Retinal pigment epithelial cell (primary cell): ENCODE data around the gene CD81.

Experiments used
- DNase-seq: peaks from one replicate; pipeline ENCODE4 v3.0.0-alpha.2; 2010; ENCODE audit warnings: low read depth
- H3K4me3 ChIP-seq: 2 replicates; pipeline ENCODE4 v1.5.1; 2011; ENCODE audit warnings: mild to moderate bottlenecking, low read length, control low read depth, moderate library complexity
- TF ChIP-seq, protein P1 (sequence below): conservative IDR thresholded peaks from 2 replicates; pipeline ENCODE4 v1.5.1; 2011; ENCODE audit warnings: low read depth, low read length, control low read depth, inconsistent platforms

CD81 gene

DNA sequence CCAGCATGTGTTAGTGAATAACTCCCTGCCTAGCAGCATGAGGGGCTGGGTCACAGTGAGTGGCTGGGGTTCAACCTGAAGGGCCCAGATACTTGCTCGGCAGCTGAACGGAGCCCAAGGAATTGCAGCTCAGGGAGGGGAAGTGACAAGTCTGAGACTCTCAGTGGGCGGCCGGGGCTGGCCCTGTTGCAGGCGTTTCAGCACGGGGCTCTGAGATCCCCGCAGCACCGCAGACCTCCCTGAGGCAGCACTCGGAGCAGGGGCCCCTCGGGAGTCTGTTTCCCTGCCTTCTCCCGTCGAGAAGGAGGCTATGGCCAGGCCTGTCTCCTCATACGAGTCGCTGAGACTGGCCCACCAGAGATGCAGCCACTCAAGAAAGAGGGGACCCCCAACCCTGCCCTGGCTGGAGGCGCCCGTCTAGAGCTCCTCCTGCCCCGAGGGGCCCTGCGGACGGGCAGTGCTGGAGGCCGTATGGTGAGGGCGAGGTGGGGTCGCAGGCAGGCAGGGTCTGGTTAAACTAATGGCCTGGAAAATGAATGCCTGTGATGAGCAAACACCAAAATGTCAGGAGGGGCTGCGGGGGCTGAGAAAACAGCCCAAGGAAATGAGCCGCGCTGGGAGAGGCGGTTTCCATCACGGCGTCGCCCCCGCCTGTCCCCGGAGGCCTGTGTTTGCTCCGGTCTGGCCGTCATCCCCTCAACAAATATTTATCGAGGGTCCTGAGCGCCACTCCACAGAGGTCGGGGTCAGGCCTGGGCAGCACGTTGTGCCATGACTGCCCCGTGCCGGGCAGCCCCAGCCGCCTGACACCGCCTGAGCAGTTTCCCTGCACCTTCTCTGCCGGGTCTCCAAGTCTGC, 32.7 kb downstream of the CD81 start:
- TF ChIP-seq, protein P1, sequence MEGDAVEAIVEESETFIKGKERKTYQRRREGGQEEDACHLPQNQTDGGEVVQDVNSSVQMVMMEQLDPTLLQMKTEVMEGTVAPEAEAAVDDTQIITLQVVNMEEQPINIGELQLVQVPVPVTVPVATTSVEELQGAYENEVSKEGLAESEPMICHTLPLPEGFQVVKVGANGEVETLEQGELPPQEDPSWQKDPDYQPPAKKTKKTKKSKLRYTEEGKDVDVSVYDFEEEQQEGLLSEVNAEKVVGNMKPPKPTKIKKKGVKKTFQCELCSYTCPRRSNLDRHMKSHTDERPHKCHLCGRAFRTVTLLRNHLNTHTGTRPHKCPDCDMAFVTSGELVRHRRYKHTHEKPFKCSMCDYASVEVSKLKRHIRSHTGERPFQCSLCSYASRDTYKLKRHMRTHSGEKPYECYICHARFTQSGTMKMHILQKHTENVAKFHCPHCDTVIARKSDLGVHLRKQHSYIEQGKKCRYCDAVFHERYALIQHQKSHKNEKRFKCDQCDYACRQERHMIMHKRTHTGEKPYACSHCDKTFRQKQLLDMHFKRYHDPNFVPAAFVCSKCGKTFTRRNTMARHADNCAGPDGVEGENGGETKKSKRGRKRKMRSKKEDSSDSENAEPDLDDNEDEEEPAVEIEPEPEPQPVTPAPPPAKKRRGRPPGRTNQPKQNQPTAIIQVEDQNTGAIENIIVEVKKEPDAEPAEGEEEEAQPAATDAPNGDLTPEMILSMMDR: no peak
- no peak overlapping the region for H3K4me3 ChIP-seq
- no peak for DNase-seq

DNA sequence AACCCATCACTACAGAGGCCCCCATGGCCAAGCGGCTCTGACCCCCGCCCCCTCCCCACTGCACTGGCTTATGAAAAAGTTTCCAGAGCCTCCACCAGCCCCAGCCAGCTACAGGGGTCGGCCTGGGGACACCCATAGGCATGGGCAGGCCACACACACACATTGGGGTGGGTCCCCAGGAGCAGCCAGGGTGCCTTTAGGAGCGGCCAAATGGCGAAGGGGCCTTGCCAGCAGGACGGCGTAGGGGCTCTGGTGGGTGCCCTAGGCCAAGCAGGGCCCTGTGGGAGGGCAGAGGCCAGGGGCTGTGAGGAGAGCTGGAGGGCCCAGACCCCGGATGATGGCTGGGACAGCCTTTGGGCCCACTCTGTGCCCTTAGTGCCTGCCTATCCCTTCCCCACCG, 33.5 kb downstream of the CD81 start:
- TF ChIP-seq, protein P1: no peak
- H3K4me3 ChIP-seq: no peak overlapping the region
- DNase-seq: no peak

GRCh38 chr11:2411446-2412305, 34.6 kb downstream of the CD81 start:
- no peak for DNase-seq
- TF ChIP-seq, protein P1: no peak
- H3K4me3 ChIP-seq: no peak overlapping the region

GRCh38 chr11:2412323-2412722, 35.2 kb downstream of the CD81 start:
- H3K4me3 ChIP-seq: no peak overlapping the region
- TF ChIP-seq, protein P1: no peak
- DNase-seq: no peak

- DNase-seq: no peak
- no peak overlapping the region for H3K4me3 ChIP-seq
- TF ChIP-seq, protein P1: no peak
These were observed 36.9 kb downstream of the CD81 start for GRCh38 chr11:2413742-2414579.

DNA sequence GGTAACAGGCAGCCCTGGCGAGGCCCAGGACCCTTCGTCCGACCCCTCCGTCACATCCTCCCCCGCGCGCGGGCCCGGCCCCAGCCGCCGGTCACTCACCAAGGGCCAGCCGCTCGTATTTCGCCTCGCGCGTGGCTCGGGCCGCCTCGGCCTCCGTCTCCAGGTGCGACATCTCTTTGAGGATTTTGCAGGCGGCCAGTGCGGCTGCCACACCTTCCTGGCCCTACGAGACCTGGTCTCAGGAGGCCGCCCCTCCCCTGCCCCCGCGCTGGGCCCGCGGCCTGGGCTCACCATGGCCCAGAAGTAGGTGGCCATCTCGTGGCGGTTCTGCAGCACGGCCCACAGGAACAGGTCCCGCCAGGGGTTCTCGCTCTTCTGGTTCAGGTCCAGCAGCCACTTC, 37.5 kb downstream of the CD81 start:
- no peak overlapping the region for H3K4me3 ChIP-seq
- no peak for DNase-seq
- TF ChIP-seq, protein P1: no peak
